ENCODE results near the gene GJC2.
A peak's percentile ranks its signal among the peaks of the same experiment; 100 is the strongest.

Gene GJC2

GRCh38 chr1:228172591-228173527 is 23.1 kb downstream of the GJC2 start:
- DNase-seq (ENCODE audit: extremely low spot score): no peak
- ChIA-PET POLR2A (interaction anchor here (1.7 to 2.3 kb wide), 2 partner anchors 7 to 90 kb away, joined by 5 to 29 read pairs; partner anchors contain the start of genes ARF1 and IBA57), CTCF (no interaction called here)
- TF ChIP-seq ARNT (IDR thresholded peaks at IDR 0.05) (no peak), FOXM1 (IDR thresholded peaks at IDR 0.05; ENCODE audit: borderline replicate concordance) (no peak), FOXK2 (IDR thresholded peaks at IDR 0.05) (no peak), CTBP1 (IDR thresholded peaks at IDR 0.05; ENCODE audit: borderline replicate concordance) (no peak), L3MBTL2 (conservative IDR thresholded peaks at IDR 0.05) (no peak), TARDBP (IDR thresholded peaks at IDR 0.05) (no peak), BHLHE40 (IDR thresholded peaks at IDR 0.05; ENCODE audit: borderline replicate concordance) (no peak), PKNOX1 (IDR thresholded peaks at IDR 0.05) (no peak)

DNA sequence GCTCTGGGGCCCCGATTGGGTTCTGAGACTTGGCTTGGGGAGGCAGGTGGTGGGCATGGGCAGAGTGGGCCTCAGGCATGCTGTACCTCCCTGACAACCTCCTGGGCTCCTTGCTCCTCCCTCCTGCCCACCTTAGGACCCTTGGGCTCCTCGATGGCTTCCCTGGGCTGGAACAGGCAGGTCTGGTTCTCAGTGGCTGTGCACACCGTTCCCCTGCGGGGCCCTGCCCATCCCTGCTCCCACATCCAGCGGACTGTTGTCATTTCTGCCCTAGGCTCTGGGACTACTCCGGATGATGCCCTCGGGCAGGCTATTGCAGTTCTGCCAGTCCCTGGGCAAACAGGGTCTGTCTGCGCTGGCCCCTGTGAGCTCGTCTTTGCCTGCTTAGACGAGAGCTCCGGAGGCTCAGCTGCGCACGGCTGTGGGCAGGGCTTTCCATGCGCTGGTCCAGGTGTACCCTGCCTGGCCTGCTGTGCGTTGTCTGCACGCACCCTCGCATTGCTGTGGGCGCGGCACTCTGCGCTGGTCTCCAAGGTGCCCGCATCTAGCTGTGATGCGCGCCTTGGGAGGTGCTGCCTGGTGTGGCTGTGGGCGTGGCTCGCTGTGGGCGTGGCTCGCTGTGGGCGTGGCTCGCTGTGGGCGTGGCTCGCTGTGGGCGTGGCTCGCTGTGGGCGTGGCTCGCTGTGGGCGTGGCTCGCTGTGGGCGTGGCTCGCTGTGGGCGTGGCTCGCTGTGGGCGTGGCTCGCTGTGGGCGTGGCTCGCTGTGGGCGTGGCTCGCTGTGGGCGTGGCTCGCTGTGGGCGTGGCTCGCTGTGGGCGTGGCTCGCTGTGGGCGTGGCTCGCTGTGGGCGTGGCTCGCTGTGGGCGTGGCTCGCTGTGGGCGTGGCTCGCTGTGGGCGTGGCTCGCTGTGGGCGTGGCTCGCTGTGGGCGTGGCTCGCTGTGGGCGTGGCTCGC is 24.1 kb downstream of the GJC2 start:
- peak; percentile 84; the same call in 1 of the 2 replicates for TF ChIP-seq HDGF (IDR thresholded peaks at IDR 0.05; ENCODE audit: borderline replicate concordance)
- TF ChIP-seq SP1 (IDR thresholded peaks at IDR 0.05): peak; percentile 83
- peak; percentile 82 for DNase-seq (ENCODE audit: extremely low spot score)
- ChIA-PET CTCF (interaction anchor here (0.5 to 0.8 kb wide), 2 partner anchors 9 to 98 kb away, joined by 3 read pairs; no protein-coding TSS in a partner anchor), POLR2A (interaction anchor here (0.7 to 2.3 kb wide), 4 partner anchors 8 to 313 kb away, joined by 3 to 29 read pairs (median 4); partner anchors contain the start of genes GUK1 and IBA57)

GRCh38 chr1:228174482-228175315 is 25.0 kb downstream of the GJC2 start:
- POLR2A ChIA-PET: interaction anchor here (0.7 to 2.3 kb wide), 4 partner anchors 9 to 312 kb away, joined by 3 to 29 read pairs (median 4); partner anchors contain the start of genes GUK1 and IBA57
- peak; percentile 98 for DNase-seq (ENCODE audit: extremely low spot score)
- TF ChIP-seq SP1 (IDR thresholded peaks at IDR 0.05): peak; percentile 53; the same call in 1 of the 2 replicates
- TF ChIP-seq LEF1 (IDR thresholded peaks at IDR 0.05; ENCODE audit: borderline replicate concordance): no peak
- peak; percentile 98; the same call in 1 of the 2 replicates for TF ChIP-seq HDGF (IDR thresholded peaks at IDR 0.05; ENCODE audit: borderline replicate concordance)
- CTCF ChIA-PET: interaction anchor here (0.5 to 0.8 kb wide), 2 partner anchors 9 to 97 kb away, joined by 3 read pairs; no protein-coding TSS in a partner anchor

DNA sequence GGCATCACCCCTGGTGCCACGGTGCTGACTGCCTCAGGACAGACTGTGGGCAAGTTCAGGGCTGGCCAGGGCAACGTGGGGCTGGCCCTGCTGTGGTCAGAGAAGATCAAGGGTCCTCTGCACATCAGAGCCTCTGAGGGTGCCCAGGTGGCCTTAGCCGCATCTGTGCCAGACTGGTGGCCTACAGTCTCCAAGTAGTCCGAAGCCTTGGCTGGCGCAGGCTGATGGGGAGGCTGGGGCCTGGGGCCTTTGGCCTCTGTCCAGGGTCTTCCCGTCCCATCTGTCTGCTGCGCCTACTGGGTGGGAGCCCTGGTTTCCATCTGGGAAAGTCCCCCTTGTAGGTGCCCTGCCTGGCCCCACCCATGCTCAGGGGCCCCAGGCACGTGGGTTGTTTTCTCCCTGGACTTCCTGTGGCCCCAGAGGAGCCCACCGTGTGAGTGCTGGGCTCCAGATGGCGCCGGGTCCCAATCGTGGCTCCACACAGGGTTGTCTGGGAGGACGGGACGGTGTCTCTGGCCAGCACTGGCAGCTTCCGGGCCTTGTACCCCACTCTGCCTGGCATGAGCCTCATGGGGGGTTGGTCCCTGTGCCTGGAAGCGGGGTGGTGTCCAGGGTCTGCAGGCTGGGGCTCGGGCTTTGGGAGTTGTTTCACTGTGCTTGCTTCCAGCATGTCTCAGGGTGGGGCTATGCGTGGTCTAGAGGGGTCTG is 25.7 kb downstream of the GJC2 start:
- DNase-seq (ENCODE audit: extremely low spot score): no peak
- TF ChIP-seq ZNF384 (IDR thresholded peaks at IDR 0.05) (no peak), TARDBP (IDR thresholded peaks at IDR 0.05) (no peak), NFRKB (IDR thresholded peaks at IDR 0.05) (no peak), FOXM1 (IDR thresholded peaks at IDR 0.05; ENCODE audit: borderline replicate concordance) (no peak), PKNOX1 (IDR thresholded peaks at IDR 0.05) (no peak), BHLHE40 (IDR thresholded peaks at IDR 0.05; ENCODE audit: borderline replicate concordance) (no peak), ELF4 (IDR thresholded peaks at IDR 0.05) (no peak), FOXK2 (IDR thresholded peaks at IDR 0.05) (no peak), HDGF (IDR thresholded peaks at IDR 0.05; ENCODE audit: borderline replicate concordance) (no peak), L3MBTL2 (conservative IDR thresholded peaks at IDR 0.05) (no peak), ARNT (IDR thresholded peaks at IDR 0.05) (no peak), LEF1 (IDR thresholded peaks at IDR 0.05; ENCODE audit: borderline replicate concordance) (no peak), CTBP1 (IDR thresholded peaks at IDR 0.05; ENCODE audit: borderline replicate concordance) (no peak), SP1 (IDR thresholded peaks at IDR 0.05) (no peak), FOXA1 (IDR thresholded peaks at IDR 0.05) (no peak), SUZ12 (IDR thresholded peaks at IDR 0.05) (no peak)
- CTCF ChIA-PET: no interaction called here
- POLR2A ChIA-PET: interaction anchor here (1.4 to 2.3 kb wide), 3 partner anchors 9 to 10 kb away, joined by 4 to 29 read pairs (median 7); partner anchors contain the start of gene IBA57

DNA sequence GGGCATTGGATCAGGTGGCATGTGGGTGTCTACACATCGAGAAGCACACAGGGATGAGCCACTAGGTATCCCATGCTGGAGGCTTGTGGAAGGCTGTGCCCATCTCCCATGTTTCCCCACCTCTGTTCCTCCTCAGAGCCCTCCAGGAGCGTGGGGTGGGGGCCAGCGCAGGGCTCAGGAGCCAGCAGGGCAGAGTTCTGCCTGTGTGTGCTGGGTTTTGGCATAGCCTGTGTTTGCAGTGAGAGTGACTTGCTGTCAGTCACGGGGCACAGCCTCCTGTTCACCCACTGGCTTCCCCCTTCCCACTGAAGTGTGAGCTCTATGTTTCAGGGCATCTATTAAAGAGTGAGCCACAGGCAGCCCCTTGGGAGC is 26.3 kb downstream of the GJC2 start:
- TF ChIP-seq ZNF384 (IDR thresholded peaks at IDR 0.05): no peak
- no peak for TF ChIP-seq SP1 (IDR thresholded peaks at IDR 0.05)
- no peak for TF ChIP-seq ELF4 (IDR thresholded peaks at IDR 0.05)
- TF ChIP-seq FOXK2 (IDR thresholded peaks at IDR 0.05): no peak
- no peak for TF ChIP-seq ARNT (IDR thresholded peaks at IDR 0.05)
- no peak for TF ChIP-seq SUZ12 (IDR thresholded peaks at IDR 0.05)
- no peak for TF ChIP-seq FOXM1 (IDR thresholded peaks at IDR 0.05; ENCODE audit: borderline replicate concordance)
- TF ChIP-seq L3MBTL2 (conservative IDR thresholded peaks at IDR 0.05): no peak
- no peak for TF ChIP-seq PKNOX1 (IDR thresholded peaks at IDR 0.05)
- no peak for TF ChIP-seq CTBP1 (IDR thresholded peaks at IDR 0.05; ENCODE audit: borderline replicate concordance)
- TF ChIP-seq LEF1 (IDR thresholded peaks at IDR 0.05; ENCODE audit: borderline replicate concordance): no peak
- TF ChIP-seq NFRKB (IDR thresholded peaks at IDR 0.05): no peak
- no peak for TF ChIP-seq HDGF (IDR thresholded peaks at IDR 0.05; ENCODE audit: borderline replicate concordance)
- TF ChIP-seq TARDBP (IDR thresholded peaks at IDR 0.05): no peak
- no peak for TF ChIP-seq BHLHE40 (IDR thresholded peaks at IDR 0.05; ENCODE audit: borderline replicate concordance)
- no peak for TF ChIP-seq FOXA1 (IDR thresholded peaks at IDR 0.05)
- no peak for DNase-seq (ENCODE audit: extremely low spot score)
- CTCF ChIA-PET: no interaction called here
- POLR2A ChIA-PET: interaction anchor here (1.4 to 1.5 kb wide), 2 partner anchors 9 to 11 kb away, joined by 4 to 7 read pairs; no protein-coding TSS in a partner anchor

All from HEK293T (cell line).